ENCODE data around the gene CBFB. TPM values are rescaled to one million over a fixed set of nuclear protein-coding genes. Genes with fewer than 3 reads are reported as not detected.

CBFB gene
- total and polyA plus RNA-seq, 9 of the 15 experiments (the other 6 are each of a cell fraction or from before 2014, with no cell fraction given): 22.0 to 112 (median 66.5) TPM

DNA sequence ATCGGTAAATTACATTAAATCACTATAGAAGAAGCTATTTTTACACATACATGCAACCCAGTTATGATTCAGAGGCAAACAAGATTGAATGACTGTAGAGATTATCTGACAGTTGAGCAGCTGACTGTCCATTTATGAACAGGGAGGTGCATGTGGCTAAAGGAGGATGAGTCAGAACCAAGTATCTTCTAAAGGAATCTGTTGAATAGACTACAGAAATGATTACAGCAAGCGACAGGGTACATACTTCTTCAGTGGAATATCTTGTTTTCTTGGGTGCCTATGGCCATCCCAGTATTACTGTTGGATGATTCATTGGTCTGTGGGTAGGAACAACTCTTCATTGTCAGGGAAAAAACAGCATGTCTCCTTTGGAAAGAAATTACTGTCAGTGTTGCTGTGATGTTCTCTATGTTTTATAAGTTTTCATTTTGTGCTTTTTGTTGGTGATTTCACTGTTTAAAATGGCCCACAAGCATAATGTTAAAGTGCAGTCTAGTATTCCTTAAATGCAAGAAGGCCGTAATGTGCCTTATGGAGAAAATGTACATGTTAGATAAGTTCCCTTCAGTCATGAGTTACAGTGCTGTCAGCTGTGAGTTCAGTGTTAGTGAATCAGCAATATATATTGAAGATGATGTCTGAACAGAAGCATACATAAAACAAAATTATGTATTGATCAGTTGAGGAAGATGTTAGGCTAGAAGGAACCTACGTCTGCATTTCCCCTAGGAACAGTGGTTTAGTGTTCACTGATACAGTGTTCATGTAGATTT lies 27.0 kb downstream of the CBFB start (continued):
- TF ChIP-seq CREBBP (IDR thresholded peaks at IDR 0.05; ENCODE audit: low read depth, low read length) (no peak), ZBTB17 (CRISPR knock-in tag; IDR thresholded peaks at IDR 0.05) (no peak), EWSR1 (IDR thresholded peaks at IDR 0.05; ENCODE audit: borderline replicate concordance, low read depth, partially characterized antibody) (no peak), ZNF184 (CRISPR knock-in tag; IDR thresholded peaks at IDR 0.05) (no peak), DNMT1 (IDR thresholded peaks at IDR 0.05) (no peak), NEUROD1 (IDR thresholded peaks at IDR 0.05; ENCODE audit: borderline replicate concordance, low read depth, low read length, partially characterized antibody) (no peak), SMARCC2 (IDR thresholded peaks at IDR 0.05; ENCODE audit: low read depth) (no peak; the same call in 1 of the 2 replicates), NR3C1 (CRISPR knock-in tag; IDR thresholded peaks at IDR 0.05) (no peak), PHB (CRISPR knock-in tag; IDR thresholded peaks at IDR 0.05) (no peak), ADNP (tag; IDR thresholded peaks at IDR 0.05) (no peak), BRD9 (IDR thresholded peaks at IDR 0.05; ENCODE audit: low read depth, partially characterized antibody) (no peak), PHB2 (IDR thresholded peaks at IDR 0.05; ENCODE audit: low read depth) (no peak), ZNF197 (CRISPR knock-in tag; IDR thresholded peaks at IDR 0.05; ENCODE audit: low read depth) (no peak), ZKSCAN8 (CRISPR knock-in tag; IDR thresholded peaks at IDR 0.05) (peak; percentile 38; the same call in 1 of the 2 replicates), YY1 (IDR thresholded peaks at IDR 0.05; ENCODE audit: borderline replicate concordance in 1 of 3, control insufficient read depth in 1 of 3, extremely low read depth in 1 of 3, insufficient read depth in 3 of 3, insufficient read length in 1 of 3, insufficient replicate concordance in 2 of 3, low read depth in 1 of 3, low read length in 2 of 3) (no peak), ZC3H8 (IDR thresholded peaks at IDR 0.05) (no peak), ZNF124 (CRISPR knock-in tag; IDR thresholded peaks at IDR 0.05) (no peak), CBFA2T2 (conservative IDR thresholded peaks at IDR 0.05) (0 out of 2 replicates have a peak, but pooled peaks have one; percentile 23), SLC30A9 (CRISPR knock-in tag; IDR thresholded peaks at IDR 0.05) (no peak)
- TF ChIP-seq, protein P1, sequence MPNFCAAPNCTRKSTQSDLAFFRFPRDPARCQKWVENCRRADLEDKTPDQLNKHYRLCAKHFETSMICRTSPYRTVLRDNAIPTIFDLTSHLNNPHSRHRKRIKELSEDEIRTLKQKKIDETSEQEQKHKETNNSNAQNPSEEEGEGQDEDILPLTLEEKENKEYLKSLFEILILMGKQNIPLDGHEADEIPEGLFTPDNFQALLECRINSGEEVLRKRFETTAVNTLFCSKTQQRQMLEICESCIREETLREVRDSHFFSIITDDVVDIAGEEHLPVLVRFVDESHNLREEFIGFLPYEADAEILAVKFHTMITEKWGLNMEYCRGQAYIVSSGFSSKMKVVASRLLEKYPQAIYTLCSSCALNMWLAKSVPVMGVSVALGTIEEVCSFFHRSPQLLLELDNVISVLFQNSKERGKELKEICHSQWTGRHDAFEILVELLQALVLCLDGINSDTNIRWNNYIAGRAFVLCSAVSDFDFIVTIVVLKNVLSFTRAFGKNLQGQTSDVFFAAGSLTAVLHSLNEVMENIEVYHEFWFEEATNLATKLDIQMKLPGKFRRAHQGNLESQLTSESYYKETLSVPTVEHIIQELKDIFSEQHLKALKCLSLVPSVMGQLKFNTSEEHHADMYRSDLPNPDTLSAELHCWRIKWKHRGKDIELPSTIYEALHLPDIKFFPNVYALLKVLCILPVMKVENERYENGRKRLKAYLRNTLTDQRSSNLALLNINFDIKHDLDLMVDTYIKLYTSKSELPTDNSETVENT (CRISPR knock-in tag; IDR thresholded peaks at IDR 0.05): no peak
- TF ChIP-seq, protein P2, sequence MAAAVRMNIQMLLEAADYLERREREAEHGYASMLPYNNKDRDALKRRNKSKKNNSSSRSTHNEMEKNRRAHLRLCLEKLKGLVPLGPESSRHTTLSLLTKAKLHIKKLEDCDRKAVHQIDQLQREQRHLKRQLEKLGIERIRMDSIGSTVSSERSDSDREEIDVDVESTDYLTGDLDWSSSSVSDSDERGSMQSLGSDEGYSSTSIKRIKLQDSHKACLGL (CRISPR knock-in tag; IDR thresholded peaks at IDR 0.05; ENCODE audit: borderline replicate concordance, poor library complexity, severe bottlenecking): no peak
- TF ChIP-seq, protein P3, sequence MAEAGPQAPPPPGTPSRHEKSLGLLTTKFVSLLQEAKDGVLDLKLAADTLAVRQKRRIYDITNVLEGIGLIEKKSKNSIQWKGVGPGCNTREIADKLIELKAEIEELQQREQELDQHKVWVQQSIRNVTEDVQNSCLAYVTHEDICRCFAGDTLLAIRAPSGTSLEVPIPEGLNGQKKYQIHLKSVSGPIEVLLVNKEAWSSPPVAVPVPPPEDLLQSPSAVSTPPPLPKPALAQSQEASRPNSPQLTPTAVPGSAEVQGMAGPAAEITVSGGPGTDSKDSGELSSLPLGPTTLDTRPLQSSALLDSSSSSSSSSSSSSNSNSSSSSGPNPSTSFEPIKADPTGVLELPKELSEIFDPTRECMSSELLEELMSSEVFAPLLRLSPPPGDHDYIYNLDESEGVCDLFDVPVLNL (CRISPR knock-in tag; IDR thresholded peaks at IDR 0.05; ENCODE audit: low read depth): no peak
- TF ChIP-seq, protein P4, sequence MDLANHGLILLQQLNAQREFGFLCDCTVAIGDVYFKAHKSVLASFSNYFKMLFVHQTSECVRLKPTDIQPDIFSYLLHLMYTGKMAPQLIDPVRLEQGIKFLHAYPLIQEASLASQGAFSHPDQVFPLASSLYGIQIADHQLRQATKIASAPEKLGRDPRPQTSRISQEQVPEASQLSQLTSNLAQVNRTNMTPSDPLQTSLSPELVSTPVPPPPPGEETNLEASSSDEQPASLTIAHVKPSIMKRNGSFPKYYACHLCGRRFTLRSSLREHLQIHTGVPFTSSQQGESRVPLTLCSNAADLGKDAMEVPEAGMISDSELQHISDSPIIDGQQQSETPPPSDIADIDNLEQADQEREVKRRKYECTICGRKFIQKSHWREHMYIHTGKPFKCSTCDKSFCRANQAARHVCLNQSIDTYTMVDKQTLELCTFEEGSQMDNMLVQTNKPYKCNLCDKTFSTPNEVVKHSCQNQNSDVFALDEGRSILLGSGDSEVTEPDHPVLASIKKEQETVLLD (IDR thresholded peaks at IDR 0.05): no peak
